ENCODE data around the gene RAB11FIP5. TPM values are rescaled to one million over a fixed set of nuclear protein-coding genes. Genes with fewer than 3 reads are reported as not detected.

Gene RAB11FIP5
- total and polyA plus RNA-seq, 7 experiments from 2014 or later = 5.6 to 13.2 (median 11.2) TPM

- Mint-ChIP-seq H3K9me3 (peaks cover 0 to 3% (median 0%) of the 10 kb centered on the region in 11 donors), H3K27ac (peak within 1 kb of the TSS; percentile 86 to 96 (median 94)), H3K27me3 (peaks cover 0 to 18% (median 0%) of the 10 kb centered on the region in 5 donors), H3K4me1 (peaks cover 14 to 39% (median 26%) of the 10 kb centered on the region in 7 donors), H3K36me3 (peaks cover 0 to 4% (median 0%) of the 10 kb centered on the region in 5 donors), H3K4me3 (peak within 1 kb of the TSS; percentile 82 to 98 (median 93))
- ATAC-seq (peak; percentile 93), DNase-seq (peak; percentile 85 to 98 (median 90))
- Histone ChIP-seq H3K4me1 (ENCODE audit: control insufficient read depth in 2 of 2, insufficient read depth in 2 of 2, low read length in 2 of 2) (peaks cover 5 to 7% of the 10 kb centered on the region in 2 donors), H3K27ac (ENCODE audit: low read depth, low read length) (peak within 1 kb of the TSS; percentile 81), H3K27me3 (ENCODE audit: control insufficient read depth in 2 of 2, insufficient read depth in 2 of 2, low read length in 2 of 2) (no peaks in the 10 kb centered on the region), H3K36me3 (ENCODE audit: control insufficient read depth in 2 of 3, insufficient read depth in 3 of 3, low read length in 3 of 3) (peaks cover 0 to 6% (median 0%) of the 10 kb centered on the region in 3 experiments), H3K9me3 (ENCODE audit: control insufficient read depth in 2 of 3, low read length in 3 of 3) (no peaks in the 10 kb centered on the region), H3K4me3 (ENCODE audit: low read length) (peak within 1 kb of the TSS; percentile 98)
- CTCF ChIA-PET = no interaction called here
- POLR2A ChIA-PET = interaction anchor here (0.9 to 1.2 kb wide), 4 partner anchors 40 to 161 kb away, joined by 4 to 5 read pairs (median 5); partner anchors contain the start of gene PRADC1
- intact Hi-C loops (cut with micrococcal nuclease) = loop anchor here (1.0 to 5.0 kb wide), 21 partner anchors 14 to 1941 kb away; partner anchors contain the start of genes ALMS1 (in 2 of the 2), CCT7 (in 2 of the 2), SMYD5 (in 2 of the 2) and EGR4 (in 1 of the 2)
Measured at GRCh38 chr2:73071360-73072128, 41.2 kb downstream of the RAB11FIP5 start, which contains the start of gene SFXN5. Gene SFXN5 (minus strand): TSS chr2:73071712. CDS start chr2:73071705, 7 bp downstream.

GRCh38 chr2:73070643-73071359 is 41.9 kb downstream of the RAB11FIP5 start:
- peak overlapping the region; percentile 82 to 98 (median 93) for H3K4me3 Mint-ChIP-seq
- H3K9me3 Mint-ChIP-seq = peaks cover 0 to 3% (median 0%) of the 10 kb centered on the region in 11 donors
- DNase-seq (peak in 6 of 9 donors; percentile 7 to 65 (median 26)), ATAC-seq (peak; percentile 3)
- Histone ChIP-seq H3K4me3 (ENCODE audit: low read length) (peak overlapping the region; percentile 98), H3K36me3 (ENCODE audit: control insufficient read depth in 2 of 3, insufficient read depth in 3 of 3, low read length in 3 of 3) (peaks cover 0 to 6% (median 0%) of the 10 kb centered on the region in 3 experiments), H3K9me3 (ENCODE audit: control insufficient read depth in 2 of 3, low read length in 3 of 3) (no peaks in the 10 kb centered on the region), H3K27ac (ENCODE audit: low read depth, low read length) (peak overlapping the region; percentile 81), H3K27me3 (ENCODE audit: control insufficient read depth in 2 of 2, insufficient read depth in 2 of 2, low read length in 2 of 2) (no peaks in the 10 kb centered on the region), H3K4me1 (ENCODE audit: control insufficient read depth in 2 of 2, insufficient read depth in 2 of 2, low read length in 2 of 2) (peaks cover 5 to 7% of the 10 kb centered on the region in 2 donors)
- peaks cover 14 to 42% (median 29%) of the 10 kb centered on the region in 7 donors for H3K4me1 Mint-ChIP-seq
- peaks cover 0 to 4% (median 0%) of the 10 kb centered on the region in 5 donors for H3K36me3 Mint-ChIP-seq
- CTCF ChIA-PET = no interaction called here
- intact Hi-C loops (cut with micrococcal nuclease) = loop anchor here (1.0 to 5.0 kb wide), 21 partner anchors 14 to 1940 kb away; partner anchors contain the start of genes ALMS1 (in 2 of the 2), CCT7 (in 2 of the 2), SMYD5 (in 2 of the 2) and EGR4 (in 1 of the 2)
- H3K27ac Mint-ChIP-seq = peak overlapping the region in 7 of 9 donors; percentile 86 to 95 (median 94)
- H3K27me3 Mint-ChIP-seq = peaks cover 0 to 18% (median 0%) of the 10 kb centered on the region in 5 donors
- POLR2A ChIA-PET = interaction anchor here (0.9 to 1.2 kb wide), 4 partner anchors 41 to 162 kb away, joined by 4 to 5 read pairs (median 5); partner anchors contain the start of gene PRADC1

GRCh38 chr2:73069855-73070642 is 42.7 kb downstream of the RAB11FIP5 start:
- Histone ChIP-seq H3K9me3 (ENCODE audit: control insufficient read depth in 2 of 3, low read length in 3 of 3) (no peaks in the 10 kb centered on the region), H3K4me1 (ENCODE audit: control insufficient read depth in 2 of 2, insufficient read depth in 2 of 2, low read length in 2 of 2) (peaks cover 5 to 7% of the 10 kb centered on the region in 2 donors), H3K4me3 (ENCODE audit: low read length) (peak overlapping the region; percentile 98), H3K27me3 (ENCODE audit: control insufficient read depth in 2 of 2, insufficient read depth in 2 of 2, low read length in 2 of 2) (no peaks in the 10 kb centered on the region), H3K36me3 (ENCODE audit: control insufficient read depth in 2 of 3, insufficient read depth in 3 of 3, low read length in 3 of 3) (peaks cover 0 to 6% (median 0%) of the 10 kb centered on the region in 3 experiments), H3K27ac (ENCODE audit: low read depth, low read length) (peak overlapping the region; percentile 81)
- Mint-ChIP-seq H3K9me3 (peaks cover 0 to 3% (median 0%) of the 10 kb centered on the region in 11 donors), H3K27me3 (peaks cover 0 to 18% (median 0%) of the 10 kb centered on the region in 5 donors), H3K4me3 (peak overlapping the region; percentile 81 to 96 (median 91)), H3K4me1 (peaks cover 14 to 45% (median 31%) of the 10 kb centered on the region in 7 donors), H3K27ac (peak overlapping the region; percentile 3 to 92 (median 62)), H3K36me3 (peaks cover 0 to 4% (median 0%) of the 10 kb centered on the region in 5 donors)
- peak in 2 of 9 donors; percentile 1 to 2 for DNase-seq
- CTCF ChIA-PET = no interaction called here
- no peak for ATAC-seq
- POLR2A ChIA-PET = no interaction called here
- intact Hi-C loops (cut with micrococcal nuclease) = loop anchor here (2.0 to 5.0 kb wide), 11 partner anchors 31 to 1843 kb away; partner anchors contain the start of genes EGR4 (in 1 of the 2), EXOC6B (in 1 of the 2), INO80B (in 1 of the 2) and MOB1A (in 1 of the 2)

GRCh38 chr2:73069041-73069854 is 43.5 kb downstream of the RAB11FIP5 start:
- CTCF ChIA-PET = no interaction called here
- Mint-ChIP-seq H3K9me3 (peaks cover 0 to 3% (median 0%) of the 10 kb centered on the region in 11 donors), H3K4me3 (peak overlapping the region; percentile 81 to 96 (median 91)), H3K27me3 (peaks cover 0 to 18% (median 0%) of the 10 kb centered on the region in 5 donors), H3K36me3 (peaks cover 0 to 4% (median 0%) of the 10 kb centered on the region in 5 donors), H3K27ac (peak overlapping the region in 7 of 9 donors; percentile 3 to 92 (median 56)), H3K4me1 (peaks cover 14 to 45% (median 31%) of the 10 kb centered on the region in 7 donors)
- Histone ChIP-seq H3K36me3 (ENCODE audit: control insufficient read depth in 2 of 3, insufficient read depth in 3 of 3, low read length in 3 of 3) (peaks cover 0 to 6% (median 0%) of the 10 kb centered on the region in 3 experiments), H3K9me3 (ENCODE audit: control insufficient read depth in 2 of 3, low read length in 3 of 3) (no peaks in the 10 kb centered on the region), H3K27ac (ENCODE audit: low read depth, low read length) (no peak overlapping the region), H3K4me3 (ENCODE audit: low read length) (no peak overlapping the region), H3K27me3 (ENCODE audit: control insufficient read depth in 2 of 2, insufficient read depth in 2 of 2, low read length in 2 of 2) (no peaks in the 10 kb centered on the region), H3K4me1 (ENCODE audit: control insufficient read depth in 2 of 2, insufficient read depth in 2 of 2, low read length in 2 of 2) (peaks cover 5 to 7% of the 10 kb centered on the region in 2 donors)
- DNase-seq (no peak), ATAC-seq (no peak)
- intact Hi-C loops (cut with micrococcal nuclease) = loop anchor here in 1 of 2 donors (2.0 kb wide), 1 partner anchor 30 kb away; no protein-coding TSS in a partner anchor
- POLR2A ChIA-PET = no interaction called here

GRCh38 chr2:73068147-73068546 is 44.6 kb downstream of the RAB11FIP5 start:
- POLR2A ChIA-PET = no interaction called here
- ATAC-seq = no peak
- peak overlapping the region in 1 of 10 donors; percentile 82 for H3K4me3 Mint-ChIP-seq

More at GRCh38 chr2:73068147-73068546, 44.6 kb downstream of the RAB11FIP5 start:
- CTCF ChIA-PET = no interaction called here
- H3K9me3 Mint-ChIP-seq = peaks cover 0 to 3% (median 0%) of the 10 kb centered on the region in 11 donors
- peaks cover 0 to 4% (median 0%) of the 10 kb centered on the region in 5 donors for H3K36me3 Mint-ChIP-seq
- peaks cover 5 to 7% of the 10 kb centered on the region in 2 donors for H3K4me1 ChIP-seq (ENCODE audit: control insufficient read depth in 2 of 2, insufficient read depth in 2 of 2, low read length in 2 of 2)
- peaks cover 14 to 45% (median 33%) of the 10 kb centered on the region in 7 donors for H3K4me1 Mint-ChIP-seq
- peaks cover 0 to 18% (median 0%) of the 10 kb centered on the region in 5 donors for H3K27me3 Mint-ChIP-seq
- H3K27ac ChIP-seq (ENCODE audit: low read depth, low read length) = no peak overlapping the region
- H3K27me3 ChIP-seq (ENCODE audit: control insufficient read depth in 2 of 2, insufficient read depth in 2 of 2, low read length in 2 of 2) = no peaks in the 10 kb centered on the region
- no peak for DNase-seq
- intact Hi-C loops (cut with micrococcal nuclease) = loop anchor here in 1 of 2 donors (2.0 kb wide), 1 partner anchor 29 kb away; no protein-coding TSS in a partner anchor
- H3K4me3 ChIP-seq (ENCODE audit: low read length) = no peak overlapping the region
- H3K9me3 ChIP-seq (ENCODE audit: control insufficient read depth in 2 of 3, low read length in 3 of 3) = no peaks in the 10 kb centered on the region
- H3K27ac Mint-ChIP-seq = peak overlapping the region in 1 of 9 donors; percentile 56
- peaks cover 0 to 6% (median 0%) of the 10 kb centered on the region in 3 experiments for H3K36me3 ChIP-seq (ENCODE audit: control insufficient read depth in 2 of 3, insufficient read depth in 3 of 3, low read length in 3 of 3)

Measured in naive thymus-derived CD4-positive, alpha-beta T cell (primary cell).